ENCODE results near the gene PITPNC1. TPM values are rescaled to one million over a fixed set of nuclear protein-coding genes. Genes with fewer than 3 reads are reported as not detected.

PITPNC1 gene
- total RNA-seq, 1 donor from 2014 or later: 21.5 TPM

GRCh38 chr17:67503184-67503583 lies 126.1 kb downstream of the PITPNC1 start:
- no peak overlapping the region for H3K27ac Mint-ChIP-seq (ENCODE audit: unreplicated experiment)
- no peaks in the 10 kb centered on the region for H3K27me3 Mint-ChIP-seq (ENCODE audit: low read depth)
- peaks cover 8% of the 10 kb centered on the region for H3K9me3 Mint-ChIP-seq
- no peak overlapping the region for H3K4me3 Mint-ChIP-seq
- no peaks in the 10 kb centered on the region for H3K4me1 Mint-ChIP-seq
- no peak for TF ChIP-seq CTCF (conservative IDR thresholded peaks at IDR 0.05)
- peaks cover 10% of the 10 kb centered on the region for H3K36me3 Mint-ChIP-seq (ENCODE audit: low read depth)
- no peak for DNase-seq (ENCODE audit: low read depth, low spot score)

GRCh38 chr17:67503739-67504138 lies 126.7 kb downstream of the PITPNC1 start:
- H3K9me3 Mint-ChIP-seq: peaks cover 11% of the 10 kb centered on the region
- no peak for TF ChIP-seq CTCF (conservative IDR thresholded peaks at IDR 0.05)
- no peaks in the 10 kb centered on the region for H3K4me1 Mint-ChIP-seq
- no peaks in the 10 kb centered on the region for H3K27me3 Mint-ChIP-seq (ENCODE audit: low read depth)
- H3K36me3 Mint-ChIP-seq (ENCODE audit: low read depth): peaks cover 13% of the 10 kb centered on the region
- no peak overlapping the region for H3K4me3 Mint-ChIP-seq
- no peak overlapping the region for H3K27ac Mint-ChIP-seq (ENCODE audit: unreplicated experiment)
- DNase-seq (ENCODE audit: low read depth, low spot score): no peak

- peaks cover 13% of the 10 kb centered on the region for H3K36me3 Mint-ChIP-seq (ENCODE audit: low read depth)
- no peak overlapping the region for H3K27ac Mint-ChIP-seq (ENCODE audit: unreplicated experiment)
- H3K4me3 Mint-ChIP-seq: no peak overlapping the region
- H3K27me3 Mint-ChIP-seq (ENCODE audit: low read depth): no peaks in the 10 kb centered on the region
- DNase-seq (ENCODE audit: low read depth, low spot score): no peak
- no peaks in the 10 kb centered on the region for H3K4me1 Mint-ChIP-seq
- peaks cover 11% of the 10 kb centered on the region for H3K9me3 Mint-ChIP-seq
- TF ChIP-seq CTCF (conservative IDR thresholded peaks at IDR 0.05): no peak
Observed at GRCh38 chr17:67504182-67504581, 127.1 kb downstream of the PITPNC1 start.

- DNase-seq (ENCODE audit: low read depth, low spot score): no peak
- no peak overlapping the region for H3K4me3 Mint-ChIP-seq
- TF ChIP-seq CTCF (conservative IDR thresholded peaks at IDR 0.05): no peak
- peaks cover 10% of the 10 kb centered on the region for H3K36me3 Mint-ChIP-seq (ENCODE audit: low read depth)
- peaks cover 5% of the 10 kb centered on the region for H3K4me1 Mint-ChIP-seq
- H3K27ac Mint-ChIP-seq (ENCODE audit: unreplicated experiment): peak overlapping the region; percentile 76
- peaks cover 11% of the 10 kb centered on the region for H3K9me3 Mint-ChIP-seq
- no peaks in the 10 kb centered on the region for H3K27me3 Mint-ChIP-seq (ENCODE audit: low read depth)
Observed at GRCh38 chr17:67506966-67507365, 129.9 kb downstream of the PITPNC1 start.

- no peak for DNase-seq (ENCODE audit: low read depth, low spot score)
- no peak for TF ChIP-seq CTCF (conservative IDR thresholded peaks at IDR 0.05)
- Mint-ChIP-seq H3K9me3 (peaks cover 11% of the 10 kb centered on the region), H3K4me1 (peaks cover 9% of the 10 kb centered on the region), H3K27ac (ENCODE audit: unreplicated experiment) (no peak overlapping the region), H3K27me3 (ENCODE audit: low read depth) (no peaks in the 10 kb centered on the region), H3K4me3 (no peak overlapping the region), H3K36me3 (ENCODE audit: low read depth) (peaks cover 10% of the 10 kb centered on the region)
Observed at GRCh38 chr17:67509390-67510287, 132.6 kb downstream of the PITPNC1 start.

Measured in neural crest cell (in vitro differentiated cells).